ENCODE measurements around the gene PCNX2.

The PCNX2 gene

DNA sequence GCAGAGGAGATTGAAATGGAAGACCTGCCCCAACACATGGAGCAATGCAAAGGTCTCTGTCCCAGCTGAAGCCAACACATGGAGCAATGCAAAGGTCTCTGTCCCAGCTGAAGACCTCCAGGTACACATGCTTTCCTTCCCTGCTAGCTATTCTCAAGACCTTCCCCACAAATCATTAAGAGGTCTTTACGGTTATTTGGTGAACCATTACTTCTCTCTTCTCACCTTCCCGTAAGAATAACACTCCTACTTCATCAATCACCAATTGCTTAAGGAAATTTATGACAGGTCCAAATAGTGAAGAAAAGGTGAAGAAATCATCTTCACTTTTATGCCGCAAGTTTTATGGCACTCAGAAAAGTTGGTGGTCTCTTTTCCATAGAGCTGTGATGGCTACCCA lies 206.3 kb downstream of the PCNX2 start:
- Histone ChIP-seq H3K27me3 (replicated peaks in 2 of 5; ENCODE audit: control insufficient read depth in 4 of 5, insufficient read depth in 5 of 5, low read length in 4 of 5) (no peaks in the 10 kb centered on the region), H3K4me3 (ENCODE audit: control insufficient read depth in 1 of 7, extremely low read depth in 1 of 7, insufficient read depth in 4 of 7, low read depth in 2 of 7, low read length in 6 of 7) (no peak overlapping the region), H3K9me3 (ENCODE audit: control extremely low read depth in 1 of 5, control insufficient read depth in 4 of 5, insufficient read depth in 2 of 5, low read depth in 1 of 5, low read length in 4 of 5) (no peaks in the 10 kb centered on the region), H3K27ac (ENCODE audit: insufficient read depth in 1 of 2, low read depth in 1 of 2, low read length in 2 of 2, poor library complexity in 1 of 2, severe bottlenecking in 2 of 2) (no peak overlapping the region), H3K36me3 (ENCODE audit: control insufficient read depth in 4 of 4, insufficient read depth in 4 of 4, low read length in 3 of 4) (peaks cover 0 to 4% (median 0%) of the 10 kb centered on the region in 4 experiments), H3K4me1 (ENCODE audit: control extremely low read depth in 1 of 4, control insufficient read depth in 4 of 4, insufficient read depth in 4 of 4, low read length in 3 of 4) (peaks cover 0 to 26% (median 5%) of the 10 kb centered on the region in 4 experiments)
- WGBS (ENCODE audit: insufficient coverage), result 100% methylated on average over 2 of the region's 3 CpGs
- ChIA-PET CTCF (no interaction called here), POLR2A (interaction anchor here (0.5 kb wide), 1 partner anchor 9 kb away, joined by 3 read pairs; no protein-coding TSS in a partner anchor)
- no peak for DNase-seq

DNA sequence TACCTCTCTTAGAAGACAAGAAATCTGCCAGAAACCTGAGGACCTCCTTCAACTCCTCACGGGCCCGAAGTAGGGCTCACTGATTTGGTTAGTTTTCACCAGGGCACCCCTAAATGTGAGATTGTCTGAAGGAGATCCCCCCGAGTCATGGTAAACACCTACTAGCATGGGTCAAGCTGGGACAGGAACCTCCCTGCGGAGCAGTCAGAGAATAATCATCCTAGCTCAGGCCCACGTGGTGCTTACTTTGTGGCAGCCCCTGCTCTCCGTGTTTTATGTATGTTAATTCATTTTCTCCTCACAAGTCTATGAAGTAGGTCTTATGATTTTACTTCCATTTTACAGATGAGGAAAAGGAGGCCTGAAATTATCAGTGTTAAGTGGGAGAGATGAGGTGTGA lies 206.9 kb downstream of the PCNX2 start:
- CTCF ChIA-PET, result no interaction called here
- H3K9me3 ChIP-seq (ENCODE audit: control extremely low read depth in 1 of 5, control insufficient read depth in 4 of 5, insufficient read depth in 2 of 5, low read depth in 1 of 5, low read length in 4 of 5), result no peaks in the 10 kb centered on the region
- DNase-seq, result no peak
- no peak overlapping the region for H3K4me3 ChIP-seq (ENCODE audit: control insufficient read depth in 1 of 7, extremely low read depth in 1 of 7, insufficient read depth in 4 of 7, low read depth in 2 of 7, low read length in 6 of 7)
- H3K27ac ChIP-seq (ENCODE audit: insufficient read depth in 1 of 2, low read depth in 1 of 2, low read length in 2 of 2, poor library complexity in 1 of 2, severe bottlenecking in 2 of 2), result no peak overlapping the region
- H3K27me3 ChIP-seq (replicated peaks in 2 of 5; ENCODE audit: control insufficient read depth in 4 of 5, insufficient read depth in 5 of 5, low read length in 4 of 5), result no peaks in the 10 kb centered on the region
- H3K4me1 ChIP-seq (ENCODE audit: control extremely low read depth in 1 of 4, control insufficient read depth in 4 of 4, insufficient read depth in 4 of 4, low read length in 3 of 4), result peaks cover 0 to 30% (median 5%) of the 10 kb centered on the region in 4 experiments
- 100% methylated on average over 3 of the region's 6 CpGs for WGBS (ENCODE audit: insufficient coverage)
- POLR2A ChIA-PET, result interaction anchor here (0.5 kb wide), 1 partner anchor 8 kb away, joined by 3 read pairs; no protein-coding TSS in a partner anchor
- peaks cover 0 to 4% (median 0%) of the 10 kb centered on the region in 4 experiments for H3K36me3 ChIP-seq (ENCODE audit: control insufficient read depth in 4 of 4, insufficient read depth in 4 of 4, low read length in 3 of 4)

DNA sequence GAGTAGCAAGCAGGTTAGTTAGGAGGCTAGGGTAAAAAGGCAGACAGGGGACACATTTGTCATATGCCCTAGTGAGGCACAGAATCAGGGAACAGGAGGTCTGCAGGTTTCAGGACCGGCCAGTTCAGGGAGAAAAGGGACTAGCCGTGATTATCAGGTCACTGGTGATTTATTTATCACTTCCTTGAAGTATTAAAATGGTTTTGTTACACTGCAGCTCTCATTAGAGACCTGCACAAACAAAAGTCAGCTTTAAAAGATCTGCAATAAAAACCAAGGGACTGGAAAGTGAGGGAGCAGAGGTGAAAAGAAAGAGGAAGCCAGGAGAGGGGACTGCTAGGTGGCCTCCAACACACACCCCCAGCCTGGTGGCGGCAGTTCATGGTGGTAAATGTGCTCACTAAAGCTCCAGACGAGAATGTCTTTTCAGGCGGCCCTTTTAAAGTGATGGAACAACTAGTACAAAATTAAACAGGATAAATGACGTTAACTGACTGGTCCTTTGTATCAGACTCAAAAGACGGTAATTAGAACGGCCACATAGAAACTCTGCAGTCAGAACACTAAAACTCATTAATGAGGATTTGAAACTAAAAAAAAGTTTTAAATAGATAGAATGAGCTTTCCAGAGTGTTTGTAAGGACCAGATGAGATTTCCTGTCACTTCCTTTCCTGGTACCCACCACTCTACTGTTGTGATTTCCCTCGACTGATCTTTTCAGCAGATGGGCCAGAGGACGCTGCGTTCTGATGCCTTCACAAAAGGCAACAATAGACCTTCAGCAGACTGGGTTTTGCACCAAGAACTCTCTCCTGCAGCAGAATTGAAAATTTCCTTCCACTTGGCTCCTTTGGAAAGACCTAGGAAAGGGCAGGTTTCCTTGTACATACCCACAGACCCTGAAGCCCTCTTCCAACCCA lies 208.3 kb downstream of the PCNX2 start:
- peaks cover 6 to 39% (median 13%) of the 10 kb centered on the region in 4 experiments for H3K4me1 ChIP-seq (ENCODE audit: control extremely low read depth in 1 of 4, control insufficient read depth in 4 of 4, insufficient read depth in 4 of 4, low read length in 3 of 4)
- H3K36me3 ChIP-seq (ENCODE audit: control insufficient read depth in 4 of 4, insufficient read depth in 4 of 4, low read length in 3 of 4), result peaks cover 0 to 4% (median 0%) of the 10 kb centered on the region in 4 experiments
- ChIA-PET CTCF (no interaction called here), POLR2A (no interaction called here)
- no peak for DNase-seq
- WGBS (ENCODE audit: insufficient coverage), result 96% methylated on average over 7 of the region's 11 CpGs
- no peak overlapping the region for H3K27ac ChIP-seq (ENCODE audit: insufficient read depth in 1 of 2, low read depth in 1 of 2, low read length in 2 of 2, poor library complexity in 1 of 2, severe bottlenecking in 2 of 2)
- no peaks in the 10 kb centered on the region for H3K9me3 ChIP-seq (ENCODE audit: control extremely low read depth in 1 of 5, control insufficient read depth in 4 of 5, insufficient read depth in 2 of 5, low read depth in 1 of 5, low read length in 4 of 5)
- no peaks in the 10 kb centered on the region for H3K27me3 ChIP-seq (replicated peaks in 2 of 5; ENCODE audit: control insufficient read depth in 4 of 5, insufficient read depth in 5 of 5, low read length in 4 of 5)
- H3K4me3 ChIP-seq (ENCODE audit: control insufficient read depth in 1 of 7, extremely low read depth in 1 of 7, insufficient read depth in 4 of 7, low read depth in 2 of 7, low read length in 6 of 7), result no peak overlapping the region

DNA sequence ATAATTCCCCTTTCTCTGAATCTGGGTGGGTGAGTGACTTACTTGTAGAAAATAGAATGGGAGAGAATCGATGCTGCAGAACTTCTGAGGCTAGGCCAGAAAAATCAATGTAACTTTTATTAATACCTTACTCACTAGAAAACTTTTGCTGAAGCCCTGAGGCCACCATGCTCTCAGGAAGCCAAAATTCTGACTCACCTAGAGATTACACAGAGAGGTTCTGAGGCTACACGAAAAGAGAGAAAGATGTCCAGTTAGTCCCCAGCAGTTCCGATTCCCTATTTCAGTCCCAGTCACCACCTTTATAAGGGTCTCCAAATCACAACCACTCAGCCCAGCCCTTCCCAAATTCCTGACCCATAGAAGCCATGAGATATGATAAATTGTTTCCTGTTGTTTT lies 210.0 kb downstream of the PCNX2 start:
- H3K36me3 ChIP-seq (ENCODE audit: control insufficient read depth in 4 of 4, insufficient read depth in 4 of 4, low read length in 3 of 4), result peaks cover 0 to under 1% (median 0%) of the 10 kb centered on the region in 4 experiments
- WGBS (ENCODE audit: insufficient coverage), result 83% methylated on average over 1 of the region's 3 CpGs
- H3K27ac ChIP-seq (ENCODE audit: insufficient read depth in 1 of 2, low read depth in 1 of 2, low read length in 2 of 2, poor library complexity in 1 of 2, severe bottlenecking in 2 of 2), result no peak overlapping the region
- no peak overlapping the region for H3K4me3 ChIP-seq (ENCODE audit: control insufficient read depth in 1 of 7, extremely low read depth in 1 of 7, insufficient read depth in 4 of 7, low read depth in 2 of 7, low read length in 6 of 7)
- no peaks in the 10 kb centered on the region for H3K9me3 ChIP-seq (ENCODE audit: control extremely low read depth in 1 of 5, control insufficient read depth in 4 of 5, insufficient read depth in 2 of 5, low read depth in 1 of 5, low read length in 4 of 5)
- no peaks in the 10 kb centered on the region for H3K27me3 ChIP-seq (replicated peaks in 2 of 5; ENCODE audit: control insufficient read depth in 4 of 5, insufficient read depth in 5 of 5, low read length in 4 of 5)
- H3K4me1 ChIP-seq (ENCODE audit: control extremely low read depth in 1 of 4, control insufficient read depth in 4 of 4, insufficient read depth in 4 of 4, low read length in 3 of 4), result peaks cover 8 to 40% (median 20%) of the 10 kb centered on the region in 4 experiments
- DNase-seq, result no peak
- POLR2A ChIA-PET, result no interaction called here
- CTCF ChIA-PET, result no interaction called here

DNA sequence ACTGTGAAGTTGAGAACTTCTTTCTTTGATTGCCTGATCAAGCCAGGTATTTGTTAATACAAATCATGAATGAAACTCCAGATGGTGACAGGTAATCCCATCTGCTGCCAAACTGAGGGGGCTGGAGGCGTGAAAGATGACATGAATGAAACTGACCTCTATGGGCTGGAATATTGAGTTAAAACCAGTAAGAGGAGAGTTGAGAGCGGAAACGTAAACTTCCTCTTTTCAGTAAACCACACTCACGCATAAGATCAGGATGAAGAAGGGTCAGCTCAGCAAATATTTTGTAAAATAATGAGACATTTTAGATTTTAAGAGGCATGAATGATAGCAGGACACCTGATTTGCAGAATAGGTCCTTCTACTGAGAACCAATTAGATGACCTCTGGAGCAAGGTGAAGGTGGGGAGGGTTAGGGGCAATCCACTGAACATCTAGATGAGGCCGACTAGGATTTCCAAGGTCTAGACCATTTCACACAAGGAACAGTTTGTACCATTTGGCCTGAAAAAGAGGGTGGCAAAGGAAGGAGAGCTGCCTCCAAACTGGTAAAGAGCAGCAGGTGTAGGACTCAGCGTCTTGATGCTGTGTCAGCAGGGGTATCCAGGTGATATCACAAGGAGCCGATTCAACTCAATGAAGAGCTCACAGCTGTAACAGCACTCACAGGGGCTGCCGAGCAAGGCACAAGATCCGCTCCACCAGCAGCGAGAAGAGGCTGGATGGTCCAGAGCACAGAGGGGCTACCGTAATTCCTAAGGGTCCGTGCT lies 212.6 kb downstream of the PCNX2 start:
- Histone ChIP-seq H3K27me3 (replicated peaks in 2 of 5; ENCODE audit: control insufficient read depth in 4 of 5, insufficient read depth in 5 of 5, low read length in 4 of 5) (no peaks in the 10 kb centered on the region), H3K27ac (ENCODE audit: insufficient read depth in 1 of 2, low read depth in 1 of 2, low read length in 2 of 2, poor library complexity in 1 of 2, severe bottlenecking in 2 of 2) (no peak overlapping the region), H3K9me3 (ENCODE audit: control extremely low read depth in 1 of 5, control insufficient read depth in 4 of 5, insufficient read depth in 2 of 5, low read depth in 1 of 5, low read length in 4 of 5) (no peaks in the 10 kb centered on the region), H3K4me1 (ENCODE audit: control extremely low read depth in 1 of 4, control insufficient read depth in 4 of 4, insufficient read depth in 4 of 4, low read length in 3 of 4) (peaks cover 8 to 40% (median 20%) of the 10 kb centered on the region in 4 experiments), H3K36me3 (ENCODE audit: control insufficient read depth in 4 of 4, insufficient read depth in 4 of 4, low read length in 3 of 4) (no peaks in the 10 kb centered on the region), H3K4me3 (ENCODE audit: control insufficient read depth in 1 of 7, extremely low read depth in 1 of 7, insufficient read depth in 4 of 7, low read depth in 2 of 7, low read length in 6 of 7) (peak overlapping the region in 1 of 7 experiments; percentile 23)
- DNase-seq, result peak; percentile 45 to 79 (median 68)
- ChIA-PET POLR2A (interaction anchor here (0.8 kb wide), 1 partner anchor 31 kb away, joined by 3 read pairs; no protein-coding TSS in a partner anchor), CTCF (interaction anchor here (1.0 to 1.3 kb wide), 2 partner anchors 9 to 10 kb away, joined by 3 to 5 read pairs; no protein-coding TSS in a partner anchor)
- 81% methylated on average over 9 of the region's 12 CpGs for WGBS (ENCODE audit: insufficient coverage)

DNA sequence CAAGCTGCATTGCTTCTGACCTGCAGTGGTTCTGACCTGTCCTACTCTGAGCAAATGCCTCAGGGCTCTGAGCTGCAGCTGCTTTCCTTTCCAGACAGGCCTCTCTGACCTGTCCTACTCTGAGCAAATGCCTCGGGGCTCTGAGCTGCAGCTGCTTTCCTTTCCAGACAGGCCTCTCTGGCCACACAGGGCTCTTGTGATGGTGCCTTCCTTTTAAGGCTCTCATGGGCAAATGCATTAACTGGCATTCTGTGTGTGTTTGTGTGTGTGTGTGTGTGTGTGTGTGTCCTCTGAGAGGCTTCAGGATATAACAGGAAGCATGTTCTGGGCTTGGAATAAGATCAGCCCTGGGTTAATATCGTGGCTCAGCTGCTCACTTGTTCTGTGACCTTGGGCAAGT lies 213.8 kb downstream of the PCNX2 start:
- no peaks in the 10 kb centered on the region for H3K36me3 ChIP-seq (ENCODE audit: control insufficient read depth in 4 of 4, insufficient read depth in 4 of 4, low read length in 3 of 4)
- H3K9me3 ChIP-seq (ENCODE audit: control extremely low read depth in 1 of 5, control insufficient read depth in 4 of 5, insufficient read depth in 2 of 5, low read depth in 1 of 5, low read length in 4 of 5), result no peaks in the 10 kb centered on the region
- CTCF ChIA-PET, result interaction anchor here (1.0 kb wide), 1 partner anchor 26 kb away, joined by 3 read pairs; no protein-coding TSS in a partner anchor
- no peak overlapping the region for H3K4me3 ChIP-seq (ENCODE audit: control insufficient read depth in 1 of 7, extremely low read depth in 1 of 7, insufficient read depth in 4 of 7, low read depth in 2 of 7, low read length in 6 of 7)
- no peak for DNase-seq
- 37% methylated on average over 2 of the region's 2 CpGs for WGBS (ENCODE audit: insufficient coverage)
- H3K27ac ChIP-seq (ENCODE audit: insufficient read depth in 1 of 2, low read depth in 1 of 2, low read length in 2 of 2, poor library complexity in 1 of 2, severe bottlenecking in 2 of 2), result no peak overlapping the region
- POLR2A ChIA-PET, result interaction anchor here (0.6 kb wide), 1 partner anchor 19 kb away, joined by 3 read pairs; no protein-coding TSS in a partner anchor
- H3K4me1 ChIP-seq (ENCODE audit: control extremely low read depth in 1 of 4, control insufficient read depth in 4 of 4, insufficient read depth in 4 of 4, low read length in 3 of 4), result peaks cover 8 to 34% (median 20%) of the 10 kb centered on the region in 4 experiments
- no peaks in the 10 kb centered on the region for H3K27me3 ChIP-seq (replicated peaks in 2 of 5; ENCODE audit: control insufficient read depth in 4 of 5, insufficient read depth in 5 of 5, low read length in 4 of 5)

Measured in common myeloid progenitor, CD34-positive (primary cell).